Measurements from ENCODE around the gene SUPT5H.

DNA sequence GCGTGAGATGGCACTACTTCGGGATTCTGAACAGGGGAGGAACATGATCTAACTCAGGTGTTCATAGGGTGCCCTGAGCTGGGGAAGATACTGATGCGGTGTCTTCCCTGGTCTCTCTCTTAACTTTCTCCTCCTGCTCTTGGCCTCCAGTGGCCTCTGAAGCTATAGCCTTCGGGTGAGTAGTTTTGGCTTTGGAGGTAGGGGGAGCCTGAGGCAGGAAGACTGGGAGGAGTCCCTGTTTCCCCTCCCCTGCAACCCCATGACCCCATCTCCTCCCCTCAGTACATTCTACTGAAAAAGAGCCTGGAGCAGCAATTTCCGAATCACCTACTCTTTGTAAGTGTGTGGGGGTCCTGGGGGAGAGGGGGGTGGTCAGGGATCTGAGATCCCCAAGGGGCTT lies 73.1 kb downstream of the SUPT5H start:
- no peak for TF ChIP-seq EZH2 (IDR thresholded peaks at IDR 0.05; ENCODE audit: borderline replicate concordance)
- TF ChIP-seq, protein P1, sequence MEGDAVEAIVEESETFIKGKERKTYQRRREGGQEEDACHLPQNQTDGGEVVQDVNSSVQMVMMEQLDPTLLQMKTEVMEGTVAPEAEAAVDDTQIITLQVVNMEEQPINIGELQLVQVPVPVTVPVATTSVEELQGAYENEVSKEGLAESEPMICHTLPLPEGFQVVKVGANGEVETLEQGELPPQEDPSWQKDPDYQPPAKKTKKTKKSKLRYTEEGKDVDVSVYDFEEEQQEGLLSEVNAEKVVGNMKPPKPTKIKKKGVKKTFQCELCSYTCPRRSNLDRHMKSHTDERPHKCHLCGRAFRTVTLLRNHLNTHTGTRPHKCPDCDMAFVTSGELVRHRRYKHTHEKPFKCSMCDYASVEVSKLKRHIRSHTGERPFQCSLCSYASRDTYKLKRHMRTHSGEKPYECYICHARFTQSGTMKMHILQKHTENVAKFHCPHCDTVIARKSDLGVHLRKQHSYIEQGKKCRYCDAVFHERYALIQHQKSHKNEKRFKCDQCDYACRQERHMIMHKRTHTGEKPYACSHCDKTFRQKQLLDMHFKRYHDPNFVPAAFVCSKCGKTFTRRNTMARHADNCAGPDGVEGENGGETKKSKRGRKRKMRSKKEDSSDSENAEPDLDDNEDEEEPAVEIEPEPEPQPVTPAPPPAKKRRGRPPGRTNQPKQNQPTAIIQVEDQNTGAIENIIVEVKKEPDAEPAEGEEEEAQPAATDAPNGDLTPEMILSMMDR (IDR thresholded peaks at IDR 0.05; ENCODE audit: poor library complexity): no peak

All from hepatocyte (in vitro differentiated cells).